BJ (cell line): ENCODE results near the gene HTR1D. TPM values are rescaled to one million over a fixed set of nuclear protein-coding genes. Genes with fewer than 3 reads are reported as not detected.
A peak's percentile ranks its signal among the peaks of the same experiment; 100 is the strongest.
"Not testable (repeated sequence)": the region's sequence is repeated elsewhere in the genome, so short reads cannot be mapped to it uniquely, and the experiment has no call there.

Experiments used
- CTCF ChIA-PET: fragments of 350-600 bp; formaldehyde crosslinking; extraction: SDS; loops from one replicate; lab custom pipeline; 2021; ENCODE audit warnings: antibody characterized with exemption, inconsistent platforms; lab: Yijun Ruan, JAX
- POLR2A ChIA-PET: fragments of 300-600 bp; sonication (Branson Sonifier 250); formaldehyde crosslinking; extraction: SDS; loops from one replicate; lab custom pipeline; 2021; ENCODE audit warnings: antibody characterized with exemption; lab: Charles Lee
- DNase-seq: peaks from one replicate; pipeline ENCODE4 v3.0.0-alpha.2; 2011; ENCODE audit warnings: low read depth
- H3K27me3 ChIP-seq: 2 replicates; pipeline ENCODE4 v1.6.0; 2011; ENCODE audit warnings: low read length; ENCODE audit not compliant: control insufficient read depth, insufficient read depth
- H3K36me3 ChIP-seq: 2 replicates; pipeline ENCODE4 v1.5.1; 2011; ENCODE audit warnings: low read length; ENCODE audit not compliant: control insufficient read depth, insufficient read depth
- H3K4me3 ChIP-seq: 2 replicates; pipeline ENCODE4 v1.5.1; 2011; ENCODE audit warnings: low read depth, mild to moderate bottlenecking, control low read depth, low read length
- CTCF ChIP-seq: IDR thresholded peaks from 2 replicates; pipeline ENCODE4 v1.5.1; 2011; ENCODE audit warnings: low read depth, mild to moderate bottlenecking, control low read depth, inconsistent platforms, low read length, moderate library complexity; ENCODE audit not compliant: insufficient read depth
- polyA plus RNA-seq: library from polyadenylated mRNA; depleted of rRNA; stranded (reverse); fragments of >200 nt; gene quantifications from 2 replicates; pipeline ENCODE4 v1.2.3, GENCODE V29; 2011

The HTR1D gene
- polyA plus RNA-seq, 1 experiment, result 0.07 TPM

GRCh38 chr1:23239638-23240295, 22.5 kb upstream of the HTR1D start:
- DNase-seq, result no peak
- Histone ChIP-seq H3K36me3 (no peaks in the 10 kb centered on the region), H3K4me3 (no peak overlapping the region), H3K27me3 (no peaks in the 10 kb centered on the region)
- ChIA-PET CTCF (interaction anchor here (1.2 to 1.6 kb wide), 2 partner anchors 12 to 55 kb away, joined by 4 read pairs; no protein-coding TSS in a partner anchor), POLR2A (no interaction called here)
- no peak for TF ChIP-seq CTCF

- DNase-seq, result no peak
- TF ChIP-seq CTCF, result no peak
- ChIA-PET POLR2A (no interaction called here), CTCF (no interaction called here)
- no peak overlapping the region for H3K4me3 ChIP-seq
- no peaks in the 10 kb centered on the region for H3K36me3 ChIP-seq
- H3K27me3 ChIP-seq, result no peaks in the 10 kb centered on the region
These were observed 21.3 kb upstream of the HTR1D start for GRCh38 chr1:23238565-23238964.

- TF ChIP-seq CTCF, result no peak
- no peak for DNase-seq
- Histone ChIP-seq H3K27me3 (no peaks in the 10 kb centered on the region), H3K4me3 (no peak overlapping the region), H3K36me3 (no peaks in the 10 kb centered on the region)
- ChIA-PET CTCF (no interaction called here), POLR2A (no interaction called here)
These were observed 20.2 kb upstream of the HTR1D start for GRCh38 chr1:23237508-23237907.

DNA sequence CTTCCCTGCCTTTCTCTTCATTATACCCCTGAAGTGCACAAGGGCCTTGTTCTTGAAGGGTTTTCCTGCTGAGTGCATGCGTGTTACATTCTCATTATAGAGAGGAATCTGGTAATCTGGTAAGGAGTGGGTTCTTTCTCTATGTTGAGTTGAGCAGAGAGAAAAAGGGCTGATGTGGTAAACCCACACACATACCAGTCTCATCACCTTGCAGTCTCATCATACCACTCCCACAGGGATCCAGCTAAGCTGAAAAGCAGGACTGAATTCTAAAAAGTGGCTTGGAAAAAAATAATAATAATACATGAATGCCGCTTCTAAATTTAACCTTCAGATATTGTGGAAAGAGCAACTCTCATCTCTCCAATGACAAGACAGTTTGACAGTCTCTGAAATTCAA, 10.5 kb upstream of the HTR1D start:
- no peak overlapping the region for H3K4me3 ChIP-seq
- TF ChIP-seq CTCF, result no peak
- H3K36me3 ChIP-seq, result no peaks in the 10 kb centered on the region
- no peak for DNase-seq
- no peaks in the 10 kb centered on the region for H3K27me3 ChIP-seq
- CTCF ChIA-PET, result interaction anchor here (0.6 to 1.0 kb wide), 3 partner anchors 9 to 20 kb away, joined by 3 to 4 read pairs (median 3); partner anchors contain the start of gene HTR1D
- POLR2A ChIA-PET, result no interaction called here

- CTCF ChIA-PET, result interaction anchor here (1.3 kb wide), 1 partner anchor 9 kb away, joined by 3 read pairs; no protein-coding TSS in a partner anchor
- POLR2A ChIA-PET, result no interaction called here
- no peak overlapping the region for H3K4me3 ChIP-seq
These were observed 7.7 kb upstream of the HTR1D start for GRCh38 chr1:23224739-23225648.

GRCh38 chr1:23223963-23224362, 6.7 kb upstream of the HTR1D start:
- H3K4me3 ChIP-seq, POLR2A ChIA-PET, H3K27me3 ChIP-seq, CTCF ChIA-PET, DNase-seq, H3K36me3 ChIP-seq: not testable (repeated sequence)

More at GRCh38 chr1:23224739-23225648, 7.7 kb upstream of the HTR1D start:
- peaks cover 3% of the 10 kb centered on the region for H3K27me3 ChIP-seq
- DNase-seq, result peak; percentile 28
- no peaks in the 10 kb centered on the region for H3K36me3 ChIP-seq
- TF ChIP-seq CTCF, result no peak

DNA sequence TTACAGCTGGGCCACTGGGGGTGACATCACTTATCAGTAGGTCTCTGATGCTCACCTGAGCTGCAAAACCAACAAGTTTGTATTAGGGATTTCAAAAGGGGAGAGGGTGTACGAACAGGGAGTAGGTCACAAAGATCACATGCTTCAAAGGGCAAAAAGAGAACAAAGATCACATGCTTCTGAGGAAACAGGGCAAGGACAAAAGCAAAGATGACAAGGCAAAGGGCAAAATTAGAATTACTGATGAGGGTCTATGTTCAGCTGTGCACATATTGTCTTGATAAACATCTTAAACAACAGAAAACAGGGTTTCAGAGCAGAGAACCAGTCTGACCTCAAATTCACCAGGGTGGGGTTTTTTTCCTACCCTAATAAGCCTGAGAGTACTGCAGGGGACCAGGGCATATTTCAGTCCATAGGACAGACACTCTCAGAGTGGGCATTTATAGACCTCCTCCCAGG, 6.2 kb upstream of the HTR1D start:
- H3K27me3 ChIP-seq, POLR2A ChIA-PET, H3K4me3 ChIP-seq, H3K36me3 ChIP-seq, DNase-seq, CTCF ChIA-PET: not testable (repeated sequence)
